Peyer's patch (tissue), 4 donors: ENCODE measurements around the gene GMEB2. TPM values are rescaled to one million over a fixed set of nuclear protein-coding genes. Genes with fewer than 3 reads are reported as not detected.

Experiments
- DNase-seq, 3 donors: peaks; one replicate each; pipeline ENCODE4 v3.0.0-alpha.2; 2017 to 2019
- H3K27ac ChIP-seq, 4 donors: fragments of 200-600 bp; sonication (generic); one replicate each; pipeline ENCODE4 v1.5.1; 2016 to 2019
- H3K27me3 ChIP-seq, 2 donors: fragments of 200-600 bp; sonication (generic); one replicate each; pipeline ENCODE4 v1.5.1; 2019
- H3K36me3 ChIP-seq, 3 donors: fragments of 200-600 bp; sonication (generic); one replicate each; pipeline ENCODE4 v1.5.1; 2016 to 2019
- H3K4me1 ChIP-seq, 4 donors: fragments of 200-600 bp; sonication (generic); one replicate each; pipeline ENCODE4 v1.5.1; 2016 to 2019
- H3K4me3 ChIP-seq, 4 donors: fragments of 200-600 bp; sonication (generic); 1 replicate in 3 of 4; 2 replicates in 1 of 4; pipeline ENCODE4 v1.5.1; 2016 to 2019; ENCODE audit warnings: mild to moderate bottlenecking in 1 of 4
- H3K9me3 ChIP-seq, 4 donors: fragments of 200-600 bp; sonication (generic); one replicate each; pipeline ENCODE4 v1.5.1; 2016 to 2019; ENCODE audit warnings: mild to moderate bottlenecking in 1 of 4
- POLR2A ChIP-seq, 2 donors: fragments of 450-650 bp; IDR thresholded peaks; one replicate each; pipeline ENCODE4 v1.5.1; 2017; ENCODE audit warnings: antibody characterized with exemption in 2 of 2, mild to moderate bottlenecking in 2 of 2, moderate library complexity in 2 of 2
- total RNA-seq, 4 donors: library from RNA; depleted of rRNA; stranded (reverse); fragments of >200 nt; gene quantifications; one replicate each; pipeline ENCODE4 v1.1.0, GENCODE V29; 2016
- TF ChIP-seq, protein P1 (sequence below), 6 experiments: fragments of 450-650 bp in 4 of 6; fragments of 200-600 bp in 2 of 6; sonication (generic) in 1 of 6; IDR thresholded peaks; one replicate each; pipeline ENCODE4 v1.5.1; 2017 to 2019; ENCODE audit warnings: antibody characterized with exemption in 6 of 6, mild to moderate bottlenecking in 3 of 6, moderate library complexity in 1 of 6

The GMEB2 gene
- total RNA-seq, 4 donors from 2014 or later = 13.8 to 24.5 (median 17.1) TPM

DNA sequence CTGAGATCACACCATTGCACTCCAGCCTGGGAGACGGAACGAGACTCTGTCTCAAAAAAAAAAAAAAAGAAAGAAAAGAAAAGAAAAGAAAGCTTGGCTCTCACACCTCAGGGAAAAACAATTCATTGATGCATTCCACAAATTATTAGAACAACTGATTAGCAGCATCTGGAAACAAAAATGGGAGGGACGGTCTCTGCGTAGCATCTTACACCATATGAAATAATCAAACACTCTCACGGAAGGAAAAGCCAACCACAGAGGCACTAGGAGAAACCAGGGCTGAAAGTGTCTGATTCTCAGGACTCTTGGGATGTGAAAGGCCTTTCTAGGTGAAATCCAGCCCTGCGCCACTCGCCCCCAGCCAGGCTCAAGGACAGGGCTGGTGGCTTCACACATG is 50.6 kb downstream of the GMEB2 start:
- H3K4me3 ChIP-seq = no peak overlapping the region
- H3K27me3 ChIP-seq = no peaks in the 10 kb centered on the region
- no peaks in the 10 kb centered on the region for H3K9me3 ChIP-seq
- peaks cover 0 to 8% (median 0%) of the 10 kb centered on the region in 3 donors for H3K36me3 ChIP-seq
- peaks cover 3 to 12% (median 9%) of the 10 kb centered on the region in 4 donors for H3K4me1 ChIP-seq
- H3K27ac ChIP-seq = no peak overlapping the region
- TF ChIP-seq, protein P1, sequence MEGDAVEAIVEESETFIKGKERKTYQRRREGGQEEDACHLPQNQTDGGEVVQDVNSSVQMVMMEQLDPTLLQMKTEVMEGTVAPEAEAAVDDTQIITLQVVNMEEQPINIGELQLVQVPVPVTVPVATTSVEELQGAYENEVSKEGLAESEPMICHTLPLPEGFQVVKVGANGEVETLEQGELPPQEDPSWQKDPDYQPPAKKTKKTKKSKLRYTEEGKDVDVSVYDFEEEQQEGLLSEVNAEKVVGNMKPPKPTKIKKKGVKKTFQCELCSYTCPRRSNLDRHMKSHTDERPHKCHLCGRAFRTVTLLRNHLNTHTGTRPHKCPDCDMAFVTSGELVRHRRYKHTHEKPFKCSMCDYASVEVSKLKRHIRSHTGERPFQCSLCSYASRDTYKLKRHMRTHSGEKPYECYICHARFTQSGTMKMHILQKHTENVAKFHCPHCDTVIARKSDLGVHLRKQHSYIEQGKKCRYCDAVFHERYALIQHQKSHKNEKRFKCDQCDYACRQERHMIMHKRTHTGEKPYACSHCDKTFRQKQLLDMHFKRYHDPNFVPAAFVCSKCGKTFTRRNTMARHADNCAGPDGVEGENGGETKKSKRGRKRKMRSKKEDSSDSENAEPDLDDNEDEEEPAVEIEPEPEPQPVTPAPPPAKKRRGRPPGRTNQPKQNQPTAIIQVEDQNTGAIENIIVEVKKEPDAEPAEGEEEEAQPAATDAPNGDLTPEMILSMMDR (IDR thresholded peaks at IDR 0.05) = no peak
- no peak for TF ChIP-seq POLR2A (IDR thresholded peaks at IDR 0.05)
- DNase-seq = no peak

DNA sequence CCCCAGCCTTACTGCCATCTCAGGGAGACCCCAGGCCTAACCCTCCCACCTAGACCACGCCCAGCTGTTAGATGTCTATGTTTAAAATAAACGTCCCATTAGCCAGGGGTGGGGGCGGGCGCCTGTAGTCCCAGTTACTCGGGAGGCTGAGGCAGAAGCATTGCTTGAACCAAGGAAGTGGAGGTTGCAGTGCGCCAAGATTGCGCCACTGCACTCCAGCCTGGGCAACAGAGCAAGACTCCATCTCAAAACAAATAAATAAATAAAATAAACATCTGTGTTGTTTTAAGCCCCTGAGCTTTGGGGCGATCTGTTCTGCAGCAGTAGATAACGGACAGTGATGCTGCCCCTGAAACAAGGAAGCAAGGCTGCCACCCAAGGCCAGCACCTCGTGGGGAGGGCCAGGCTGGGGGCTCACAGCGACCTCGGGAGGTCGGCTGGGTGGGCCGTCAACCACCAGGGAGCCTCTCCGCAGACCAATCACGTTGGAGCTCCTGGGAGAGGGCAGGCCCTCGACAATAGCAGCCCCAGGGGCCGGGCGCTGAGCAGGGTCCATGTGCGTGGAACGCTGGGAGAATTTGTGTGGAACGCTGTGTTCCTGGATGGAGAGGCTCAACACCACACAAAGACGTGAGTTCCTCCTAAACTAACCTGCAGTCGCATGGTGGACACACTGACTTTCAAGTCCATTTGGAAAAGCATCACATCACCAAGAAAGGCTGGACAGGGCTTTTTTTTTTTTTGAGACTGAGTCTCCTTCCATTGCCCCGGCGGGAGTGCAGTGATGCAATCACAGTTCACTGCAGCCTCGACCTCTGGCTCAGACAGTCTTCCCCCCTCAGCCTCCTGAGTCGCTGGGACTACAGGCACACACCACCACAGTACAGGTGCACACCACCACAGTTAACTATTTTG is 51.8 kb downstream of the GMEB2 start:
- Histone ChIP-seq H3K27ac (peak overlapping the region in 2 of 4 donors; percentile 80 to 82), H3K9me3 (no peaks in the 10 kb centered on the region), H3K4me1 (peaks cover 3 to 12% (median 9%) of the 10 kb centered on the region in 4 donors), H3K27me3 (no peaks in the 10 kb centered on the region), H3K4me3 (no peak overlapping the region), H3K36me3 (peaks cover 0 to 8% (median 0%) of the 10 kb centered on the region in 3 donors)
- no peak for TF ChIP-seq POLR2A (IDR thresholded peaks at IDR 0.05)
- TF ChIP-seq, protein P1 (IDR thresholded peaks at IDR 0.05) = no peak
- no peak for DNase-seq

DNA sequence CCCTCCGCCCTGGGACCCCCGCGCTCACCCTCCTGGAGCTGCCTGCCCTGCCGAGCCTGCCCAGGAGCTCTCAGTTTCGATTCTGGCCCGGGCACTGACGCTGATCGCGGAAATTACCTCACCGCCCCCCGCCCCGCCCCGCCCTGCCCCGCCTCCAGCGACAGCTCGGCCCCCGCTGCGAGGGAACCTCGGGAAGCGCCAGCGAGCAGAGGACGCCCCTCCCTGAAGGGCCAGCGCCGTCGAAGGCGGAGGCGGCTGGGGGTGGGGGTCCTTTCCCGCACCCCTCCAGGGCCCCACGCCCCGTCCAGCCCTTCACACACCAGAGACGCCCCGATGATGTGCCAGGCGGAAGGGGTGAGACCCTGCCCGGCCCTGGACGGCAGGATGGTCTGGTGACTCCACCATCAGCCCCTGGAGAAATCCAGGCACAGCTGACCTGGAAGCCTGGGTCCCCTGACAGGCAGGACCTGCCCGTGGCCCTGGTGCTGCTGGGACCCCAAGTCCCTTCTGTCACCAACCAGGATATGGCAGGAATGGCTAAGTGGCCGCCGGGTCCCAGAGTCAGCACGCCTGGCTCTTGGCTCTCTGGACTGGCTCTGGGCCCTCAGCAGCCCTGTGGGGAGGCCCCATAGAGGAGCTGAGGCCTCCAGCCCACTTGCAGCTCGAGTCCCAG is 52.6 kb downstream of the GMEB2 start, which contains the start of gene HELZ2:
Gene HELZ2, minus strand, starts transcription at position 84 of the 673 bp plus-strand sequence. CDS start 1,854 bp downstream, outside the sequence.
- peak within 1 kb of the TSS; percentile 72 to 88 (median 80) for H3K4me3 ChIP-seq
- H3K4me1 ChIP-seq = peaks cover 3 to 17% (median 9%) of the 10 kb centered on the region in 4 donors
- H3K9me3 ChIP-seq = no peaks in the 10 kb centered on the region
- TF ChIP-seq POLR2A (IDR thresholded peaks at IDR 0.05) = no peak
- TF ChIP-seq, protein P1 (IDR thresholded peaks at IDR 0.05) = no peak
- H3K27ac ChIP-seq = peak within 1 kb of the TSS; percentile 80 to 88 (median 84)
- no peaks in the 10 kb centered on the region for H3K27me3 ChIP-seq
- peak; percentile 80 to 93 (median 91) for DNase-seq
- peaks cover 0 to 8% (median 0%) of the 10 kb centered on the region in 3 donors for H3K36me3 ChIP-seq

DNA sequence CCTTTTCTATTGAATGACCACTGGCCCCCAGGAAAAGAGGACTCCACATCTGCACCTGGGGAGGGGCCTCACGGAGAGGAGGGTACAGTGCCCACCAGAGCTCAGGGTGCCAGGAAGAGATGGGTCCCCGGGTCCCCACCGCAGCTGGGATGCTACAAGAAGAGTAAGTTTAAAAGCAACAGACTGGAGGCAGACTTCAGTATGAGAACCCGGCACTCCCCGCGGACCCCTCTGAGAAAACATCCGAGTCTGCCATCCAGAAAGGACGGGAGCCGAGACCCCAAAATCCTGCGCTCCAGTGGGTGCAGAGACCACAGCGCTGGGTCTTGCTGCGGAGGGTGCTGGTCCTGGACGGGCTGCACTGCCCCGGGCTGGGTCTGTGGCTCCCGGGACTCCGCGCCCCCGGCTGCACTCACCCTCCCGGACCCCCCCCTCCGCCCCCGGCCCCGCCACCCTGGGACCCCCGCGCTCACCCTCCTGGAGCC is 53.2 kb downstream of the GMEB2 start:
- peak overlapping the region; percentile 72 to 88 (median 80) for H3K4me3 ChIP-seq
- H3K4me1 ChIP-seq = peaks cover 3 to 23% (median 12%) of the 10 kb centered on the region in 4 donors
- no peaks in the 10 kb centered on the region for H3K9me3 ChIP-seq
- TF ChIP-seq POLR2A (IDR thresholded peaks at IDR 0.05) = no peak
- TF ChIP-seq, protein P1 (IDR thresholded peaks at IDR 0.05) = no peak
- DNase-seq = no peak
- peak overlapping the region; percentile 80 to 88 (median 84) for H3K27ac ChIP-seq
- H3K27me3 ChIP-seq = no peaks in the 10 kb centered on the region
- peaks cover 0 to 8% (median 0%) of the 10 kb centered on the region in 3 donors for H3K36me3 ChIP-seq
